ENCODE results near the gene RNF4. TPM values are rescaled to one million over a fixed set of nuclear protein-coding genes. Genes with fewer than 3 reads are reported as not detected.

RNF4 gene
- total and polyA plus RNA-seq, 10 of the 15 experiments (the other 5 are each of a cell fraction or from before 2014, with no cell fraction given) = 34.9 to 145 (median 76.1) TPM

- Histone ChIP-seq H3K79me2 (ENCODE audit: control insufficient read depth, insufficient read depth, low read length) (no peaks in the 10 kb centered on the region), H3K36me3 (ENCODE audit: control insufficient read depth in 2 of 2, insufficient read depth in 2 of 2, low read length in 1 of 2) (no peaks in the 10 kb centered on the region), H3K27me3 (replicated peaks in 1 of 2; ENCODE audit: control insufficient read depth in 2 of 2, insufficient read depth in 2 of 2, low read length in 1 of 2) (no peaks in the 10 kb centered on the region; a peak in 2 of 4 replicates), H2AFZ (ENCODE audit: control insufficient read depth, low read depth, low read length) (no peak overlapping the region), H3K4me2 (ENCODE audit: control insufficient read depth, insufficient read depth) (no peak overlapping the region), H4K20me1 (ENCODE audit: control insufficient read depth, insufficient read depth) (no peaks in the 10 kb centered on the region), H3K4me1 (ENCODE audit: control insufficient read depth, insufficient read depth, low read length) (no peaks in the 10 kb centered on the region), H3K27ac (ENCODE audit: control insufficient read depth, insufficient read depth) (no peak overlapping the region), H3K4me3 (no peak overlapping the region), H3K9me3 (replicated peaks; ENCODE audit: control insufficient read depth, insufficient read depth, low read length) (no peaks in the 10 kb centered on the region), H3K9ac (ENCODE audit: control insufficient read depth, insufficient read depth, low read length) (no peak overlapping the region)
- DNase-seq (ENCODE audit: low read depth, low spot score) = no peak
- ATAC-seq = no peak; the same call in 2 of the 3 replicates
- WGBS (ENCODE audit: insufficient coverage, insufficient replicate concordance, low lambda C conversion rate, missing lambda C conversion rate) = 45% methylated on average over 22 of the region's 25 CpGs
- RAD21 ChIA-PET (ENCODE audit: unreplicated experiment) = no interaction called here
- CTCF ChIA-PET = interaction anchor here (0.6 kb wide), 1 partner anchor 322 kb away, joined by 3 read pairs; no protein-coding TSS in a partner anchor
- in situ Hi-C loops (cut with MboI) (no loop called here), intact Hi-C loops (cut with micrococcal nuclease; ENCODE audit: unreplicated experiment) (no loop called here)
- FAIRE-seq = no peak
- no TSS peak for BruUV-seq (replicated peaks)
- SMC1A ChIA-PET (ENCODE audit: uncharacterized antibody, unreplicated experiment) = no interaction called here
- POLR2A ChIA-PET = interaction anchor here (1.1 kb wide), 1 partner anchor 8 kb away, joined by 3 read pairs; no protein-coding TSS in a partner anchor
- TF ChIP-seq HDGF (IDR thresholded peaks at IDR 0.05) (no peak), USF2 (IDR thresholded peaks at IDR 0.05; ENCODE audit: borderline replicate concordance, low read depth, low read length) (no peak), MAX (IDR thresholded peaks at IDR 0.05; ENCODE audit: low read depth, low read length) (no peak), CHD4 (IDR thresholded peaks at IDR 0.05) (no peak), IRF4 (IDR thresholded peaks at IDR 0.05; ENCODE audit: low read depth, low read length) (no peak), NR2F1 (conservative IDR thresholded peaks at IDR 0.05) (no peak), TBL1XR1 (IDR thresholded peaks at IDR 0.05; ENCODE audit: low read depth, low read length) (no peak), MTA2 (IDR thresholded peaks at IDR 0.05; ENCODE audit: low read depth) (no peak)
These were observed 16.8 kb upstream of the RNF4 start for GRCh38 chr4:2451821-2452785.

Data from GM12878 (cell line).